Right renal cortex interstitium (tissue), 3 donors: ENCODE results near the gene GNG12. TPM values are rescaled to one million over a fixed set of nuclear protein-coding genes. Genes with fewer than 3 reads are reported as not detected.

Experiments
- DNase-seq, 3 donors: peaks; one replicate each; pipeline ENCODE4 v3.0.0-alpha.2; 2013; ENCODE audit warnings: low read depth in 3 of 3, low spot score in 2 of 3
- polyA plus RNA-seq, 3 donors: library from polyadenylated mRNA; unstranded; fragments of 120-200 nt; gene quantifications; one replicate each; pipeline ENCODE4 v1.2.1, GENCODE V29; 2013; ENCODE audit not compliant: insufficient read length in 3 of 3

Gene GNG12
- polyA plus RNA-seq, 3 donors: 103 to 112 (median 110) TPM

- no peak for DNase-seq
Measured at GRCh38 chr1:67843331-67843730, 10.1 kb upstream of the GNG12 start.

GRCh38 chr1:67840449-67840848, 7.2 kb upstream of the GNG12 start:
- no peak for DNase-seq

GRCh38 chr1:67839826-67840225, 6.6 kb upstream of the GNG12 start:
- no peak for DNase-seq

GRCh38 chr1:67838180-67838910, 5.1 kb upstream of the GNG12 start:
- DNase-seq: no peak

GRCh38 chr1:67836769-67837168, 3.5 kb upstream of the GNG12 start:
- DNase-seq: no peak

- no peak for DNase-seq
Measured at GRCh38 chr1:67835663-67836452, 2.6 kb upstream of the GNG12 start.

GRCh38 chr1:67834246-67834877, 1.1 kb upstream of the GNG12 start:
- DNase-seq: no peak

- no peak for DNase-seq
Measured at GRCh38 chr1:67833602-67833940, 304 bp upstream of the GNG12 start.

- DNase-seq: peak in 2 of 3 donors; percentile 50 to 54
Measured at GRCh38 chr1:67831850-67832513, 1.3 kb downstream of the GNG12 start.

GRCh38 chr1:67830928-67831830, 2.1 kb downstream of the GNG12 start:
- DNase-seq: no peak

- no peak for DNase-seq
Measured at GRCh38 chr1:67830226-67830625, 3.0 kb downstream of the GNG12 start.

GRCh38 chr1:67827688-67828087, 5.6 kb downstream of the GNG12 start:
- no peak for DNase-seq

GRCh38 chr1:67825591-67825990, 7.7 kb downstream of the GNG12 start:
- no peak for DNase-seq

- DNase-seq: no peak
Measured at GRCh38 chr1:67824766-67825165, 8.5 kb downstream of the GNG12 start.

GRCh38 chr1:67823615-67824014, 9.7 kb downstream of the GNG12 start:
- no peak for DNase-seq

GRCh38 chr1:67821263-67821662, 12.0 kb downstream of the GNG12 start:
- no peak for DNase-seq

GRCh38 chr1:67818725-67819301, 14.5 kb downstream of the GNG12 start:
- DNase-seq: no peak

- no peak for DNase-seq
Measured at GRCh38 chr1:67818162-67818561, 15.1 kb downstream of the GNG12 start.

- DNase-seq: no peak
Measured at GRCh38 chr1:67817319-67817718, 15.9 kb downstream of the GNG12 start.

- no peak for DNase-seq
Measured at GRCh38 chr1:67816506-67816905, 16.8 kb downstream of the GNG12 start.
